H9 (cell line): ENCODE measurements around the gene NPAS2. TPM values are rescaled to one million over a fixed set of nuclear protein-coding genes. Genes with fewer than 3 reads are reported as not detected.

Experiments used
- DNase-seq: peaks from one replicate; pipeline ENCODE4 v3.0.0-alpha.2; 2017
- H2AFZ ChIP-seq: one replicate; pipeline ENCODE4 v1.6.1; 2013; ENCODE audit warnings: mild to moderate bottlenecking, low read length, control low read depth, moderate library complexity
- H2AK5ac ChIP-seq: 2 replicates; pipeline ENCODE4 v1.6.1; 2013; ENCODE audit warnings: low read length, control low read depth, mixed read lengths; ENCODE audit not compliant: insufficient read length
- H2BK120ac ChIP-seq: one replicate; pipeline ENCODE4 v1.6.1; 2013; ENCODE audit warnings: low read depth, mild to moderate bottlenecking, low read length, control low read depth, inconsistent platforms; ENCODE audit not compliant: poor library complexity, severe bottlenecking
- H2BK12ac ChIP-seq: 2 replicates; pipeline ENCODE4 v1.6.1; 2013; ENCODE audit warnings: low read length, control low read depth, mixed read lengths, low read depth; ENCODE audit not compliant: insufficient read length
- H2BK15ac ChIP-seq: 2 replicates; pipeline ENCODE4 v1.6.1; 2013; ENCODE audit warnings: low read depth, low read length, control low read depth
- H2BK20ac ChIP-seq: one replicate; pipeline ENCODE4 v1.6.1; 2013; ENCODE audit warnings: low read depth, mild to moderate bottlenecking, low read length, control low read depth, inconsistent platforms; ENCODE audit not compliant: poor library complexity, severe bottlenecking
- H2BK5ac ChIP-seq: 2 replicates; pipeline ENCODE4 v1.6.1; 2013; ENCODE audit warnings: low read length, control low read depth, mixed read lengths; ENCODE audit not compliant: insufficient read length
- H3K14ac ChIP-seq: 2 replicates; pipeline ENCODE4 v1.6.1; 2013; ENCODE audit warnings: low read length, control low read depth; ENCODE audit not compliant: insufficient read depth
- H3K18ac ChIP-seq: 2 replicates; pipeline ENCODE4 v1.6.1; 2013; ENCODE audit warnings: low read depth, mild to moderate bottlenecking, mixed read lengths, low read length, control low read depth; ENCODE audit not compliant: insufficient read length
- H3K23ac ChIP-seq: 2 replicates; pipeline ENCODE4 v1.6.1; 2013; ENCODE audit warnings: low read length, control low read depth, mixed read lengths, low read depth; ENCODE audit not compliant: insufficient read length
- H3K23me2 ChIP-seq: 2 replicates; pipeline ENCODE4 v1.6.1; 2013; ENCODE audit warnings: low read depth, mild to moderate bottlenecking, mixed read lengths, low read length, control low read depth; ENCODE audit not compliant: insufficient read length, poor library complexity, severe bottlenecking
- H3K27ac ChIP-seq: 2 replicates; pipeline ENCODE4 v1.5.1; 2013; ENCODE audit warnings: low read length, control low read depth, mixed read lengths, low read depth; ENCODE audit not compliant: insufficient read length
- H3K27me3 ChIP-seq: 2 replicates; pipeline ENCODE4 v1.6.1; 2013; ENCODE audit warnings: low read length, control low read depth, inconsistent platforms; ENCODE audit not compliant: insufficient read depth
- H3K4ac ChIP-seq: 2 replicates; pipeline ENCODE4 v1.6.1; 2013; ENCODE audit warnings: low read depth, mild to moderate bottlenecking, control low read depth, inconsistent platforms, low read length, moderate library complexity
- H3K4me1 ChIP-seq: 2 replicates; pipeline ENCODE4 v1.6.1; 2013; ENCODE audit warnings: low read length, control low read depth, inconsistent platforms; ENCODE audit not compliant: insufficient read depth
- H3K4me2 ChIP-seq: 2 replicates; pipeline ENCODE4 v1.6.1; 2013; ENCODE audit warnings: low read length, control low read depth, mixed read lengths; ENCODE audit not compliant: insufficient read length, insufficient read depth
- H3K56ac ChIP-seq: 2 replicates; pipeline ENCODE4 v1.6.1; 2013; ENCODE audit warnings: low read depth, mild to moderate bottlenecking, mixed read lengths, low read length, control low read depth; ENCODE audit not compliant: insufficient read length
- H3K79me1 ChIP-seq: 2 replicates; pipeline ENCODE4 v1.6.1; 2013; ENCODE audit warnings: low read depth, mild to moderate bottlenecking, moderate library complexity, low read length, control low read depth, inconsistent platforms; ENCODE audit not compliant: insufficient read depth, poor library complexity, severe bottlenecking
- H3K79me2 ChIP-seq: 2 replicates; pipeline ENCODE4 v1.6.1; 2013; ENCODE audit warnings: low read length, control low read depth, inconsistent platforms; ENCODE audit not compliant: insufficient read depth
- H3K9ac ChIP-seq: 2 replicates; pipeline ENCODE4 v1.6.1; 2013; ENCODE audit warnings: low read length, control low read depth, mixed read lengths; ENCODE audit not compliant: insufficient read length; ENCODE audit errors: extremely low read depth
- H3K9me3 ChIP-seq: one replicate; pipeline ENCODE4 v1.6.1; 2013; ENCODE audit warnings: low read depth, low read length, inconsistent platforms; ENCODE audit not compliant: control insufficient read depth
- H3T11ph ChIP-seq: one replicate; pipeline ENCODE4 v1.6.1; 2013; ENCODE audit warnings: mild to moderate bottlenecking, low read length, control low read depth, inconsistent platforms
- H4K20me1 ChIP-seq: one replicate; pipeline ENCODE4 v1.6.1; 2013; ENCODE audit not compliant: control insufficient read depth, insufficient read length, insufficient read depth
- H4K5ac ChIP-seq: 2 replicates; pipeline ENCODE4 v1.6.1; 2013; ENCODE audit warnings: low read depth, mild to moderate bottlenecking, mixed read lengths, low read length, control low read depth; ENCODE audit not compliant: insufficient read length
- H4K8ac ChIP-seq: replicated peaks from 2 replicates; pipeline ENCODE4 v1.6.1; 2013; ENCODE audit warnings: low read length, control low read depth, mixed read lengths, low read depth; ENCODE audit not compliant: insufficient read length
- H4K91ac ChIP-seq: 2 replicates; pipeline ENCODE4 v1.6.1; 2013; ENCODE audit warnings: low read depth, mild to moderate bottlenecking, moderate library complexity, mixed read lengths, low read length, control low read depth; ENCODE audit not compliant: insufficient read length
- H3K27ac Mint-ChIP-seq, 3 experiments: 2 replicates in 2 of 3; 3 replicates in 1 of 3; pipeline ENCODE4 v1.8.0; 2020 to 2021; ENCODE audit warnings: mixed read lengths in 3 of 3, mild to moderate bottlenecking in 1 of 3, moderate library complexity in 1 of 3
- H3K27me3 Mint-ChIP-seq: 2 replicates; pipeline ENCODE4 v1.8.0; 2021; ENCODE audit warnings: low read depth, mild to moderate bottlenecking, moderate library complexity, mixed read lengths
- H3K36me3 Mint-ChIP-seq, 3 experiments: 2 replicates in 2 of 3; 3 replicates in 1 of 3; pipeline ENCODE4 v1.8.0; 2020 to 2021; ENCODE audit warnings: low read depth in 3 of 3, mixed read lengths in 3 of 3; ENCODE audit not compliant: insufficient read depth in 1 of 3
- H3K4me1 Mint-ChIP-seq, 2 experiments: 2 replicates each; pipeline ENCODE4 v1.8.0; 2020; ENCODE audit warnings: mixed read lengths in 2 of 2
- H3K4me3 Mint-ChIP-seq, 2 experiments: 2 replicates in 1 of 2; 3 replicates in 1 of 2; pipeline ENCODE4 v1.8.0; 2020 to 2021; ENCODE audit warnings: mild to moderate bottlenecking in 2 of 2, mixed read lengths in 2 of 2, moderate library complexity in 1 of 2
- H3K9me3 Mint-ChIP-seq, 2 experiments: 2 replicates in 1 of 2; 3 replicates in 1 of 2; pipeline ENCODE4 v1.8.0; 2020; ENCODE audit warnings: mild to moderate bottlenecking in 2 of 2, mixed read lengths in 2 of 2, moderate library complexity in 1 of 2
- CTCF ChIP-seq: fragments of 200-600 bp; sonication (generic); conservative IDR thresholded peaks from 3 replicates; pipeline ENCODE4 v1.8.0; 2021; ENCODE audit warnings: antibody characterized with exemption, mild to moderate bottlenecking
- WGBS: extraction: QIAGEN DNeasy Blood & Tissue Kit; methylation state at CpG from one replicate; pipeline ENCODE4 v1.1.7; 2013; ENCODE audit warnings: missing lambda C conversion rate, low lambda C conversion rate, mixed read lengths; ENCODE audit not compliant: insufficient read length; ENCODE audit errors: extremely low coverage; 5-methylcytosine and 5-hydroxymethylcytosine counted together
- total RNA-seq: library from RNA; stranded (reverse); gene quantifications from 2 replicates; pipeline ENCODE4 v1.2.1, GENCODE V29; 2021

The NPAS2 gene
- total RNA-seq, 1 experiment from 2014 or later, result 1.3 TPM

- no peaks in the 10 kb centered on the region for H3K79me1 ChIP-seq
- H3K9me3 ChIP-seq, result no peaks in the 10 kb centered on the region
- no peak overlapping the region for H2BK12ac ChIP-seq
- no peaks in the 10 kb centered on the region for H3K79me2 ChIP-seq
- no peak overlapping the region for H3K14ac ChIP-seq
- DNase-seq, result no peak
- no peaks in the 10 kb centered on the region for H3K27me3 ChIP-seq
- no peak overlapping the region for H2BK15ac ChIP-seq
- no CpG with 5 or more reads among the region's 2 CpGs for WGBS
- no peaks in the 10 kb centered on the region for H3K4me1 Mint-ChIP-seq
- H3K36me3 Mint-ChIP-seq, result no peaks in the 10 kb centered on the region
- H3K56ac ChIP-seq, result no peak overlapping the region
- no peak for TF ChIP-seq CTCF
- H3K23me2 ChIP-seq, result no peaks in the 10 kb centered on the region
- H3K27ac ChIP-seq, result no peak overlapping the region
- H2BK120ac ChIP-seq, result no peak overlapping the region
- no peak overlapping the region for H3K23ac ChIP-seq
- H4K91ac ChIP-seq, result no peak overlapping the region
- H2BK20ac ChIP-seq, result no peak overlapping the region
- H3K9me3 Mint-ChIP-seq, result no peaks in the 10 kb centered on the region
- no peak overlapping the region for H3K4ac ChIP-seq
- no peak overlapping the region for H3K4me2 ChIP-seq
- peaks cover 6% of the 10 kb centered on the region; the same call in 1 of the 2 replicates for H3K27me3 Mint-ChIP-seq
- H3K27ac Mint-ChIP-seq, result no peak overlapping the region
- no peak overlapping the region for H2BK5ac ChIP-seq
- H4K8ac ChIP-seq, result no peak overlapping the region
- no peak overlapping the region for H3T11ph ChIP-seq
- no peak overlapping the region for H3K18ac ChIP-seq
- no peaks in the 10 kb centered on the region for H4K20me1 ChIP-seq
- H3K4me1 ChIP-seq, result no peaks in the 10 kb centered on the region
- H3K4me3 Mint-ChIP-seq, result no peak overlapping the region
- no peak overlapping the region for H2AK5ac ChIP-seq
- no peak overlapping the region for H4K5ac ChIP-seq
- H3K9ac ChIP-seq, result no peak overlapping the region
- no peak overlapping the region for H2AFZ ChIP-seq
These were observed 19.0 kb upstream of the NPAS2 start for GRCh38 chr2:100800915-100801314.
